Dedifferentiated amniotic fluid mesenchymal stem cell (primary cell): ENCODE results near the gene ACAP3.

Experiments
- DNase-seq: peaks from one replicate; pipeline ENCODE4 v3.0.0-alpha.2; 2016; ENCODE audit errors: extremely low spot score

The ACAP3 gene

DNA sequence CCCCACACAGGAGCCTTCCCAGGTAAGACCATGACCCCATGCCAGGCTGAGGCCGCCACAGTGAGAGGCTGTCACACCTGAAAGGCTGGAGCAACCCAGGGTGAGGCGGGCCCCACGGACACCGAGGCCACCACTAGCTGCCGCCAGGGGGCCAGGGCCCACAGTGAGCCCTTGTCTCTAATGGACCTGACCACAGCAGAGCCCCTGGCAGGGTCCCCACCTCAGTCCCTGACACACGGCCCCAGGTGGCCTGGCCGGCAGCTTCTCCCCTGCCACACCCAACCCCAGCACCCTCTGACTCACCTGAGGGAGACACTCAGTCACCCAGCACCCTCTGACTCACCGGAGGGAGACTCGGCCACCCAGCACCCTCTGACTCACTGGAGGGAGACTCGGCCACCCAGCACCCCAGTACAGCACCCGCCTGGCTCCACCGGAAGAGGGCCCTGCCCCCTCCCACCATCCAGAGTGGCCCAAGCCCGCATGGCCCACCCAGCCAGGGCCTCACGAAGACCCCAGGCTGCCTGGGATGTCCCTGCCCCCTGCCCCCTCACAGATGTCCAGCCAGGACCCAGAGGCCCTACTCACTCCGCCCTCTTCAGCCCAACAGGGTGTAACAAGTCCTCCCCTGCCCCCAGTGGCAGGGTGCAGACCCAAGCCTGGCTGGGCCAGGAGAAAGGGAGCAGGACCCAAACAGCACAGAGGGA, 37.1 kb upstream of the ACAP3 start:
- no peak for DNase-seq

- no peak for DNase-seq
Measured at GRCh38 chr1:1343811-1344421, 36.2 kb upstream of the ACAP3 start.

GRCh38 chr1:1342584-1343115, 34.9 kb upstream of the ACAP3 start:
- no peak for DNase-seq

DNA sequence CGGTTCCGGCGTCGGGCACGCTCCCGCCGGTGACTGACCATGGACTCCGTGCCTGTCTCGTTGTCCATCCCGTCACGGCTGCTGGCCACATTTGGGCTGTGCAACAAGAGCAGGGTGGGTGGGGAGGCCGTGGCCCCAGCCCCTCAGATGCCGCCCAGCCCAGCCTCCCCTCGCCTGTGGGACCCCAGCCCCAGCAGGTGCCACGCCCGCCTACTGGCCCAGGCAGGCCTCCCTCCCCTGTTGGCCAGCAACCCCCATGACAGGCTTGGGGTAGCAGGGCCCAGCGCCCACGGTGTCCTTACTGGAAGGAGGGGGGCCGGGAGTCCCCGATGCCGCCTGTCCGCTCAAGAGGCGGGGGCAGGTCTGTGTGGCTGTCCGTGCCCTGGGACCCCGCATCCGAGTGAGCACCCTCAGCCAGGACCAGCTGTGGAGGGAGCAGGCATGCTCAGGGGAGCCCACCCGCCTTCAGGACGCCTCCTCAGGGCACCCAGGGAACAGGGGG, 34.4 kb upstream of the ACAP3 start:
- DNase-seq, result no peak

DNA sequence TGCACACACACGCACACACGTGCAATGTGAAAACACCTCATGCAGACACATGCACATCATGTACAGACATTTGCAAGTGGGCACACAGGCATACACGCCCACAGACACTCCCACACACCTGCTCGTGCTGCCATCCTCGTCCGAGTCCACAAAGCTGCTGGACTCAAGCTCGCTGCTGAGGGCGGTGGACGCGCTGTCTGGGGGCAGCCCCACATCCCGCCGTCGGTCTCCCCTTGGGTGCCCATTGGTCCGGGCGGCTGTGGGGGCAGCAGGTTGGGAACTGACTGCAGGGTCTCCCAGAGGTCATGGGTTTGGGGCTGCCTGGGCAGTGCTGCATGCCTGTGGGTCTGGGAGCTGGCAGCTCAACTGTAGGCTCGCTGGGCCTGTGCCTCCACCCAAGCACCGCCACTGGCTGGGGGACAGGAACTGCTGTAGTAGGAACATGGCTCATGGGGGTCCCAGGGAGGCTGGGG, 33.9 kb upstream of the ACAP3 start:
- DNase-seq, result no peak

- no peak for DNase-seq
Measured at GRCh38 chr1:1340791-1341548, 33.2 kb upstream of the ACAP3 start.

GRCh38 chr1:1340185-1340584, 32.5 kb upstream of the ACAP3 start:
- DNase-seq, result no peak

- DNase-seq, result no peak
Measured at GRCh38 chr1:1338278-1338677, 30.5 kb upstream of the ACAP3 start.

- DNase-seq, result no peak
Measured at GRCh38 chr1:1337793-1338147, 30.0 kb upstream of the ACAP3 start.

DNA sequence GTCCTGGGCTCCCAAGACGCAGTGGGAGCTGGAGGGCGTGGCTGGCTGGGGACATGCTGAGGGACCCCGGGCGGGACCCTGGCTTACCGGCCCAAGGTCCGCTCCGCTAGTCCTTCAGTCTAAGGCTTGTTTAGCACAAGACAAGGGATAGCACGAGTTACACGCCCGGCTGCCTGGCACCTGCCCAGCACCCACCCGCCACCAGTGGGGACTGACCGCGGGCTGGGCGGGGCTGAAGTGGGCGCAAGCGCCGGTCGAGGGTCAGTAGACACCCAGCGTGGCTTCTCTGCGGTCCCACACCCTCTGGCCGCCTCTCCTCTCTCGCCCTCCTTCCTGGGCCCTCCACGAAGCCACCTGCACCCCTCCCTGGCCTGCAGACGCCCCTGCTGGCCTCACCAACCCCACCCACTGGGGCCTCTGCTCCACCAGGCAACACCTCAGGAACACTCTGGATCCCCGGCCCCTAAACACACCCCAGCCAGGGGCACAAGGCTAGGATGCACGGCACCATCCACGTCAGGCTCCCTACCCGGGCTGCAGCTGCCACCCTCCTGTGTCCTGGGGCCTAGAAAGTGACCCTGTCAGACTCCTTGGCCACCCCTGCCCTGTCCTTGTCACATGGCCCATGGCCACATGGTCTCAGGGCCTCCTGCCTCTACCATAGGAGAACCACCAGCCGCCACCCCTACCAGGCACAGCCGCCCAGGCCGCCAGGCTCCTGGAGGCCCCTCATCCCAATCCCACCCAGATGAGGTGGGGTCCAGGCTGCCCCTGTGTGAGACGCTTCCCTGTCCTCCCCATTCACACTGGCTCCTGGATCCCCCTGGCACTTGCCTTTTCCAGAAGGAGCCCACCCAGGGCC, 29.4 kb upstream of the ACAP3 start:
- DNase-seq, result no peak

DNA sequence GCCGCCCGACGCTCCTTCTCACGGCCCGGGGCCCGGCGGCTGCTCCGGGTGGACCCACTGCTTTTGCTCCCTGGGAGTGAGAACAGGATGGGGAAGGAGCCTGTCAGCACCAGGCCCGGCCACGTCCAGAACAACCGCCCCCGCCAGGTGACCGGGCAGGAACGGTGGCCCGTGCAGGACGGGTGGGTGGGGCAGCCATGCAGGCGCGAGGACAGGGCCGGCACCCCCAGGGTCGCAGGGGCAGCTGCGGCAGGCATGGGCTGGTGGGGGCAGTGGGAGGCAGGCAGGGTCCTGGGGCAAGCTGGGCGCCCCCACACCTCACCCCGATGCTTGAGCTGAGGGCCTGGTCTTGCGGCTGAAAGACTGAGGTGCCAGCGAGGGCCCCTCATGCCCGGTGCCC, 28.7 kb upstream of the ACAP3 start:
- no peak for DNase-seq

DNA sequence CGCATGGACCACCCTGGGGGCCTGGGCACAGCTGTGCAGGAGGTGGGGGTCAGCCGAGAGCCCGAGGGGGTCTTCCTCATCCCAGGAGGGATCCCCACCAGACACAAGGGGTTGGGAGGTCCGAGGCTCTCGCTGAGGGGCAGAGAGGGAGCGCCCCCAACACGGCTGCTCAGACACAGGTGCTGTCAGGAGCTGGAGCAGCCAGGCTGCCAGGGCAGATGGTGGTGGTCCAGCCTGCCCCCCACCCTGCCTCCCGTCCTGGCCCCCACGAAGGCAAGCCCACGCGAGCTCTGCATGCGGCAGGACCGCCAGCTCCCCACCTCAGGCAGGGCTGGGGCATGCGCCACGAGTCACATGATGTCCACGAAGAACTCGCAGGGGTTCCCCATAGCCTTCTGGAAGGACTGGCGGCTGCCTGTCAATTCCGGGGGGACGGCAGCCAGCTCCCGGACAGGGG, 28.1 kb upstream of the ACAP3 start:
- no peak for DNase-seq

DNA sequence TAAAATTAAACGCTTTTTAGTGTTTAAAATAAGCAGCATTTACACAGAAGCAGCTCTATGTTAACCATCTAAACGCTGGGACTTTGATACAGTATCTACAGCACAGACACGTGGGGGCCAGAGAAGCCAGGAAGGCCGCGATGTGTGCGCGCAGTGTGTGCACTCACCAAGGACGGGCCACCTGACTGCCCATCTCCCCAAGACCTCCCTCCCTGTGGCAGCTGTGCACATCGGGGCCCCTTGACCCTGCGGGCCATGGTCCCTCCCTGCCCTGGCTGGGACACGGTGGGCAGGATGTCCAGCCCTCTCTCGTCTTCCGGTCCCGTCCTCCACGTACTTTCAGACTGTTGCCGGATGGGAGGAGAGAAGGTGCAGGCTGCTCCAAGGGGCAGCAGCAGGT, 27.6 kb upstream of the ACAP3 start:
- DNase-seq, result no peak

DNA sequence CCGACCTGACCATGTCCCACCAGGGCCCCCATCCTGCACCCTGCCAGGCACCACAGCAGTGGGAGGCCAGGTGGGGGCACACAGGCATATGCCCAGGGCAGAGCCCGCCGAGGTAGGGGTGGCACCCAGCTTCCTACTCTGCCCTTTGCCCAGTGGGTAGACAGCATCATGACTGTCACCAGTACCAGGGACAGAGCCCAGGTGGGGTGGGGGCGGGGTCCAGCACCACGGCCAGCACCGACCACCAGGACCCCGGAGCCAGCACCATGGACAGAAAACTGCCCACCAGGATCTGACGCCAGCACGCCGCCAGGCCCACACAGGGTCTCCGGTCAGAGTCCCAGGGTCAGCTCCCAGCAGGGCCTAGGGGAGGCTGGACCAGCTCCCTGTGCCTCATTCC, 27.1 kb upstream of the ACAP3 start:
- no peak for DNase-seq

DNA sequence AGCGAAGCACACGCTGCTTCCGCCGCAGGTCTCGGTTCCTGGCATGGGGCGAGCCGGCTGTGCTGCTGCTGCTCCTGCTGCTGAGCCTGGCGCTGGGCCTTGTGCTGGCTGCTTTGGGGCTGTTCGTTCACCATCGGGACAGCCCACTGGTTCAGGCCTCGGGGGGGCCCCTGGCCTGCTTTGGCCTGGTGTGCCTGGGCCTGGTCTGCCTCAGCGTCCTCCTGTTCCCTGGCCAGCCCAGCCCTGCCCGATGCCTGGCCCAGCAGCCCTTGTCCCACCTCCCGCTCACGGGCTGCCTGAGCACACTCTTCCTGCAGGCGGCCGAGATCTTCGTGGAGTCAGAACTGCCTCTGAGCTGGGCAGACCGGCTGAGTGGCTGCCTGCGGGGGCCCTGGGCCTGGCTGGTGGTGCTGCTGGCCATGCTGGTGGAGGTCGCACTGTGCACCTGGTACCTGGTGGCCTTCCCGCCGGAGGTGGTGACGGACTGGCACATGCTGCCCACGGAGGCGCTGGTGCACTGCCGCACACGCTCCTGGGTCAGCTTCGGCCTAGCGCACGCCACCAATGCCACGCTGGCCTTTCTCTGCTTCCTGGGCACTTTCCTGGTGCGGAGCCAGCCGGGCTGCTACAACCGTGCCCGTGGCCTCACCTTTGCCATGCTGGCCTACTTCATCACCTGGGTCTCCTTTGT, 26.0 kb upstream of the ACAP3 start:
- DNase-seq, result no peak

DNA sequence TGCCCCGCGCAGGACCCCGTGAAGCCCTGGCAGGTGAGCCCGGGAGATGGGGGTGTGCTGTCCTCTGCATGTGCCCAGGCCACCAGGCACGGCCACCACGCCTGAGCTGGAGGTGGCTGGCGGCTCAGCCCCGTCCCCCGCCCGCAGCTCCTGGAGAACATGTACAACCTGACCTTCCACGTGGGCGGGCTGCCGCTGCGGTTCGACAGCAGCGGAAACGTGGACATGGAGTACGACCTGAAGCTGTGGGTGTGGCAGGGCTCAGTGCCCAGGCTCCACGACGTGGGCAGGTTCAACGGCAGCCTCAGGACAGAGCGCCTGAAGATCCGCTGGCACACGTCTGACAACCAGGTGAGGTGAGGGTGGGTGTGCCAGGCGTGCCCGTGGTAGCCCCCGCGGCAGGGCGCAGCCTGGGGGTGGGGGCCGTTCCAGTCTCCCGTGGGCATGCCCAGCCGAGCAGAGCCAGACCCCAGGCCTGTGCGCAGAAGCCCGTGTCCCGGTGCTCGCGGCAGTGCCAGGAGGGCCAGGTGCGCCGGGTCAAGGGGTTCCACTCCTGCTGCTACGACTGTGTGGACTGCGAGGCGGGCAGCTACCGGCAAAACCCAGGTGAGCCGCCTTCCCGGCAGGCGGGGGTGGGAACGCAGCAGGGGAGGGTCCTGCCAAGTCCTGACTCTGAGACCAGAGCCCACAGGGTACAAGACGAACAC, 25.2 kb upstream of the ACAP3 start:
- DNase-seq, result no peak

GRCh38 chr1:1332031-1332755, 24.5 kb upstream of the ACAP3 start:
- no peak for DNase-seq

- no peak for DNase-seq
Measured at GRCh38 chr1:1331068-1331965, 23.6 kb upstream of the ACAP3 start, which contains the start of gene TAS1R3. Gene TAS1R3 (plus strand): TSS chr1:1331280. CDS start chr1:1331346, 66 bp downstream.
